ENCODE data around the gene PLPPR4.
A peak's percentile ranks its signal among the peaks of the same experiment; 100 is the strongest.
"Not testable (repeated sequence)": the region's sequence is repeated elsewhere in the genome, so short reads cannot be mapped to it uniquely, and the experiment has no call there.

The PLPPR4 gene, protein sequence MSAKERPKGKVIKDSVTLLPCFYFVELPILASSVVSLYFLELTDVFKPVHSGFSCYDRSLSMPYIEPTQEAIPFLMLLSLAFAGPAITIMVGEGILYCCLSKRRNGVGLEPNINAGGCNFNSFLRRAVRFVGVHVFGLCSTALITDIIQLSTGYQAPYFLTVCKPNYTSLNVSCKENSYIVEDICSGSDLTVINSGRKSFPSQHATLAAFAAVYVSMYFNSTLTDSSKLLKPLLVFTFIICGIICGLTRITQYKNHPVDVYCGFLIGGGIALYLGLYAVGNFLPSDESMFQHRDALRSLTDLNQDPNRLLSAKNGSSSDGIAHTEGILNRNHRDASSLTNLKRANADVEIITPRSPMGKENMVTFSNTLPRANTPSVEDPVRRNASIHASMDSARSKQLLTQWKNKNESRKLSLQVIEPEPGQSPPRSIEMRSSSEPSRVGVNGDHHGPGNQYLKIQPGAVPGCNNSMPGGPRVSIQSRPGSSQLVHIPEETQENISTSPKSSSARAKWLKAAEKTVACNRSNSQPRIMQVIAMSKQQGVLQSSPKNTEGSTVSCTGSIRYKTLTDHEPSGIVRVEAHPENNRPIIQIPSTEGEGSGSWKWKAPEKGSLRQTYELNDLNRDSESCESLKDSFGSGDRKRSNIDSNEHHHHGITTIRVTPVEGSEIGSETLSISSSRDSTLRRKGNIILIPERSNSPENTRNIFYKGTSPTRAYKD

GRCh38 chr1:99264201-99265021 is at the start of gene PLPPR4:
Gene PLPPR4, plus strand, starts transcription at chr1:99264492. Its CDS starts 102 bp downstream, at chr1:99264594.
- DNase-seq, result peak in 1 of 2 experiments; percentile 9

GRCh38 chr1:99216956-99217355 is 47.3 kb upstream of the PLPPR4 start:
- DNase-seq, result no peak

GRCh38 chr1:99217599-99217998 is 46.7 kb upstream of the PLPPR4 start:
- no peak for DNase-seq

- no peak for DNase-seq
Measured at GRCh38 chr1:99218572-99218971, 45.7 kb upstream of the PLPPR4 start.

DNA sequence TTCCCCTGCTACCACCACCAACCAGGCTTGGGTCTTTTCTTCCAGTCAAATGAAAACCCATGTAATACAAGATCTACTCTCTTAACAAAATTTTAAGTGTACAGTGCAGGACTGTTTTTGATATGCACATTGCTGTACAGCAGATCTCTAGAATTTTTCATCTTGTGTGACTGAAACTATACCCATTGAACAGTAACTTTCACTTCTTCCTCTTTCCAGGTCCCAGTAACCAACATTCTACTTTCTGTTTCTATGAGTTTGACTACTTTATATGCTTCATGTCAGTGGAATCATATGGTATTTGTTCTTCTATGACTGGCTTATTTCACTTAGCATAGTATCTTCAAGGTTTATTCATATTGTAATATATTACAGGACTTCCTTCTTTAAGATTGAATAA is 45.3 kb upstream of the PLPPR4 start:
- no peak for DNase-seq

GRCh38 chr1:99227056-99227897 is 37.0 kb upstream of the PLPPR4 start:
- DNase-seq, result no peak

- no peak for DNase-seq
Measured at GRCh38 chr1:99228153-99228552, 36.1 kb upstream of the PLPPR4 start.

- DNase-seq, result no peak
Measured at GRCh38 chr1:99229122-99229521, 35.2 kb upstream of the PLPPR4 start.

DNA sequence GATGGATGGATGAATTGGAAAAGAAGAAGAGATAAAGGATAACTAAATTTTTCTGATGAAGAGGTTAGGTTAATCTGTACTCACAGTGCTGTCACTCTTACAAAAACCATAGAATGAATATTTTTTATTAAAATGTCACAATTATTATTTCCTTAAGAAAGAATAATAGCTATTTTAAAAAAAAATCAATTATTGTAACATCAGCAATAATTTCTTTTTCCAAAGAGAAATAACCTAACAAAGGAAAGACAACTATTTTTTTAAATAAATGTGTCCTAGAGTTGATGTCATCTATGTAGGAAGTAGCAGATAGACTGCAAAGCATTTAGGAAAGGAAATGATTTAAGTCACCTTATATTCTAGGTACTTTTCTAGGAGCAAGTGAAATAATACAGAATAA is 33.6 kb upstream of the PLPPR4 start:
- no peak for DNase-seq

DNA sequence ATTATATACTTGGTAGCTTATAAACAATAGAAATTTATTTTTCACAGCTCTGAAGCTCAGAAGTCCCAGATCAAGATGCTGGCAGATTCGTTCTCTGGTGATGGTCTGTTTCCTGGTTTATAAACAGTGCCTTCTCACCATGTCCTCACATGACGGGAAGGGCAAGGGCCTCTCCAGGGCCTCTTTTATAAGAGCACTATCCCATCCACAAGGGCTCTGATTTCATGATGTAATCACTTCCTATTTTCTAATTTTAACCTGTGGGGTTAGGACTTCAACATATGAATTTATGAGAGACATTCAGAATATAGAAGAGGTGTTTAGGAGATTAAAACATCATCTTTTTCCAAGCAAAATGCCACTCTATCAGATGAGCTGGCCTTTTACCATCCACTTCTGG is 32.1 kb upstream of the PLPPR4 start:
- DNase-seq, result no peak

GRCh38 chr1:99233446-99233845 is 30.8 kb upstream of the PLPPR4 start:
- DNase-seq, result no peak

DNA sequence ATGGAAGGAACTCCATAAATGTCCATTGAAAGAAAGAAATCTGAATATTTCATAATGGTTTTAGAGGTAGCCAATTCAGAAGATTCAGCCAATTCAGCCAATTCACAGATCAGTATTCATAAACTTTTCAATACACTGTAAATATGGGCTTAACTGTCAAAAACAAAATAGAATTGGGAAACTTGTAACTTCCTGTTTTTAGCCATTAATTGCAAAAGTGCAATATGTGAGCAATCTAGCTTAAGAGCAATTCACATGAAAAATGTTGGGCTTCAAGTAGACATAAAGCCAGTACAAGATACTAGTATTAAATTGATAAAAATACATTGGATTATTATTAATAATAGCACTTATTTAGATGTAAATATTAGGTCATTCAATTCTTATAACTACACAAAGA is 27.5 kb upstream of the PLPPR4 start:
- DNase-seq, result no peak

GRCh38 chr1:99239690-99240089 is 24.6 kb upstream of the PLPPR4 start:
- DNase-seq, result no peak

GRCh38 chr1:99240621-99241020 is 23.7 kb upstream of the PLPPR4 start:
- DNase-seq, result no peak

DNA sequence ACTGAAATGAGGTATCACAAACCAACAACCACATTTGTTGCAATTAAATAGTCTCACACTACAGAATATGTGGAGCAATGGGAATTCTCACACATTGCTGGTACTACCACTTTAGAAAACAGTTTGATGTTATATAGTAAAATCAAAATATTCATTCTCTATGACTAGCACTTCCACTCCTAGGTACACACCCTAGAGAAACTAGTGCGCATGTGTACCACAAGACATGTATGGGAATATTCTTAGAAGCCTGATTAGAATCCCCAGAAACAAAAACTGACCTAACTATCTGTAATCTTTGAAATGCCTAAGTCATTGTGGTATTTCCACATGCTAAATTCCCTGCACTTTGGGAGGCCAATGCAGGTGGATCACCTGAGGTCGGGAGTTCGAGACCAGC is 18.1 kb upstream of the PLPPR4 start:
- DNase-seq, result no peak

GRCh38 chr1:99247199-99247598 is 17.1 kb upstream of the PLPPR4 start:
- no peak for DNase-seq

GRCh38 chr1:99250728-99251127 is 13.6 kb upstream of the PLPPR4 start:
- DNase-seq, result no peak

DNA sequence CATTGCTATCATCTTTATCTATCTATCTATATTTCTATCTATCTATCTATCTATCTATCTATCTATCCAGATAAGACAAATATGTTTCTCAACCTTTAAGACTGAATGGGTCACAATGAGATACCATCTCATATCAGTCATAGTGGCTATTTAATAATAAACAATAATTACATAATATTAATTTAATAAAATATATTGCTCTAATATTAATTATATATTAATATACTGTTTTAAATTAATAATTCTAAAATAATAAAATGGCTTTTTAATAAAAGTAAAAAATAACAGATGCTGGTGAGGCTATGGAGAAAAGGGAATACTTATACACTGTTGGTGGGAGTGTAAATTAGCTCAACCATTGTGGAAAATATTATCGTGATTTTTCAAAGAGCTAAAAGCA is 13.0 kb upstream of the PLPPR4 start:
- DNase-seq, result no peak

- no peak for DNase-seq
Measured at GRCh38 chr1:99252630-99253029, 11.7 kb upstream of the PLPPR4 start.

GRCh38 chr1:99260402-99260801 is 3.9 kb upstream of the PLPPR4 start:
- not testable (repeated sequence) for DNase-seq

DNA sequence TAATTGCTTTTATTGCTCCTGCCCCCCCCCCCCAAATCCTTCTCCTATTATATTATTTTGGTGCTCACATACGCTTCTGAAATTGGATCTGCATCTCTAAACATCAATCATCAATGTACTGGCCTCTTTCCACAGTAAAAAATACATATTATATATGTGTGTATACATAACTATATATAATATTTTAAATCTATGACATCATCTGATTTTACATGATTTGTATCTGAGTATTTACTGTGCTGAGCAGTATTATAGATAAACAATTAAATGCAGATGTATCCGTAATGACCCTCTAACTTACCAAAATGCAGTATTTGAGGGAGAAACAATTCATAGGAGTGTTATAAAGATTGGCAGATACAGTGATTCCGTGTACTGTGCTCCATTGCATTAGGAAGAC is 832 bp downstream of the PLPPR4 start:
- DNase-seq, result no peak

GRCh38 chr1:99266726-99267125 is 2.4 kb downstream of the PLPPR4 start:
- no peak for DNase-seq

GRCh38 chr1:99268021-99268420 is 3.7 kb downstream of the PLPPR4 start:
- no peak for DNase-seq
